Body of pancreas (tissue), 4 donors: Measurements from ENCODE around the gene ATP5PB.
A peak's percentile ranks its signal among the peaks of the same experiment; 100 is the strongest.

ENCODE experiments used
- POLR2A ChIP-seq, 3 donors: fragments of 450-650 bp; IDR thresholded peaks; one replicate each; pipeline ENCODE4 v1.6.1; 2016; ENCODE audit warnings: antibody characterized with exemption in 3 of 3, mild to moderate bottlenecking in 2 of 3
- TF ChIP-seq, protein P1 (sequence below), 7 experiments: fragments of 450-650 bp in 4 of 7; fragments of 200-600 bp in 3 of 7; sonication (generic) in 3 of 7; IDR thresholded peaks; one replicate each; pipeline ENCODE4 v1.5.1; 2016 to 2019; ENCODE audit warnings: antibody characterized with exemption in 7 of 7

DNA sequence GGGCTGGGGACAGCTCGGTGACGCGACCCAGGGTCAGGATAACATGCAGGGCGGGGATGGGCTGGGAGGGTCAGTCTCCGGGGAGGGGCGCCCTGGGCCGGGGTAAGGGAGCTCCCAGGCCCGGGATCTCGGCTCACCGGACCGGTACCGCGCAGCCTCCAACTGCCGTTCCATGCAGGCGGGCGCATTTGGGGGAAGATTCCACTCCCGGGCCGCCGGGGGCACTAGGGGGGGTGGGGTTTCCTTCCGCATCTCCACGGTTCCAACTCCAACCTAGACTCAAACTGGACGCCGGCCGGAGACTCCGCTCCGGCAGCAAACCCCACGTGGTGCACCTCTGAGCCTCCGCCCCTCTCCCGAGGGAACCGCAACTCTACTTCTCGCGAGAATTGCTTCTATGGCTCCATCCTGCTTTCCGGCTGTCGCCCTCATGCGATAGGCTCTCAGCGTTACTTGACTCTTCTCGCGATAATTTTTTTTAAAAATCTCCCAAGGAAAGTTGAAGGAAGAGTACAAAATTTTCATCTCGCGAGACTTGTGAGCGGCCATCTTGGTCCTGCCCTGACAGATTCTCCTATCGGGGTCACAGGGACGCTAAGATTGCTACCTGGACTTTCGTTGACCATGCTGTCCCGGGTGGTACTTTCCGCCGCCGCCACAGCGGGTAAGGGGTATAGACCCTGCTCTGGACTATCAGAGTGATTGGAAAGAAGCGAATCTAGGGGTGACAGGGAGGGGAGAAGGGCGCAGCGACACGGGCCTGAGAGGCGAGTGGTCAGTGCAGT, at the start of gene ATP5PB, which contains the start of gene WDR77:
- TF ChIP-seq, protein P1, sequence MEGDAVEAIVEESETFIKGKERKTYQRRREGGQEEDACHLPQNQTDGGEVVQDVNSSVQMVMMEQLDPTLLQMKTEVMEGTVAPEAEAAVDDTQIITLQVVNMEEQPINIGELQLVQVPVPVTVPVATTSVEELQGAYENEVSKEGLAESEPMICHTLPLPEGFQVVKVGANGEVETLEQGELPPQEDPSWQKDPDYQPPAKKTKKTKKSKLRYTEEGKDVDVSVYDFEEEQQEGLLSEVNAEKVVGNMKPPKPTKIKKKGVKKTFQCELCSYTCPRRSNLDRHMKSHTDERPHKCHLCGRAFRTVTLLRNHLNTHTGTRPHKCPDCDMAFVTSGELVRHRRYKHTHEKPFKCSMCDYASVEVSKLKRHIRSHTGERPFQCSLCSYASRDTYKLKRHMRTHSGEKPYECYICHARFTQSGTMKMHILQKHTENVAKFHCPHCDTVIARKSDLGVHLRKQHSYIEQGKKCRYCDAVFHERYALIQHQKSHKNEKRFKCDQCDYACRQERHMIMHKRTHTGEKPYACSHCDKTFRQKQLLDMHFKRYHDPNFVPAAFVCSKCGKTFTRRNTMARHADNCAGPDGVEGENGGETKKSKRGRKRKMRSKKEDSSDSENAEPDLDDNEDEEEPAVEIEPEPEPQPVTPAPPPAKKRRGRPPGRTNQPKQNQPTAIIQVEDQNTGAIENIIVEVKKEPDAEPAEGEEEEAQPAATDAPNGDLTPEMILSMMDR (IDR thresholded peaks at IDR 0.05): peak in 1 of 7 experiments; percentile 4
- peak in 2 of 3 donors; percentile 63 to 65 for TF ChIP-seq POLR2A (IDR thresholded peaks at IDR 0.05)
